Heart left ventricle (tissue), 13 donors: Measurements from ENCODE around the gene STK17A.

ENCODE experiments used
- CTCF ChIP-seq, 12 donors: fragments of 200-600 bp; sonication (generic) in 4 of 12; IDR thresholded peaks; one replicate each; pipeline versions ENCODE4 v1.5.0 to v1.8.0; 2018 to 2022; ENCODE audit warnings: antibody characterized with exemption in 12 of 12, mild to moderate bottlenecking in 5 of 12
- POLR2A ChIP-seq, 2 donors: fragments of 450-650 bp; IDR thresholded peaks; one replicate each; pipeline ENCODE4 v1.6.1; 2017; ENCODE audit warnings: antibody characterized with exemption in 2 of 2, mild to moderate bottlenecking in 2 of 2, moderate library complexity in 2 of 2
- donor health status: ischemic (EF 13 %, LVEDD 7.1; RV severe dilation, severe dysfunction).
- donor health status: DM: no; HTN: yes; CAD: no.
- donor health status: DM: no; HTN: no; CAD: no.
- donor health status: ischemic (EF 25% LVEDD 6.9; RV normal size, moderate dysfunction).
- donor health status: ischemic (EF 25% LVEDD 5.7; RV mildly dilated, moderate dysfunction).
- donor health status: ischemic (EF 35%, LVEDD 5.7; RV mildly dilated, moderate dysfunction).
- donor health status: nonischemic (EF 11% LVEDD 7.7; RV severe dilation, severe dysfunction).
- donor health status: DM: yes; HTN: yes; CAD: no.
- donor health status: PGD.
- donor health status: ischemic (EF 29% LVEDD 5.4; RV normal size, mild dysfunction).
- donor health status: nonischemic (EF 23%, LVEDD 6.1; RV moderate dilation, normal function).

- TF ChIP-seq CTCF (IDR thresholded peaks at IDR 0.05): no peak
- no peak for TF ChIP-seq POLR2A (IDR thresholded peaks at IDR 0.05)
These were observed 23.0 kb upstream of the STK17A start for GRCh38 chr7:43559946-43560335.
